ENCODE measurements around the gene ITGB6.

ITGB6 gene

GRCh38 chr2:160242893-160243564, 43.0 kb upstream of the ITGB6 start:
- Histone ChIP-seq H2AFZ (peak overlapping the region; percentile 75), H3K4me3 (ENCODE audit: low read depth, low read length) (no peak overlapping the region), H3K4me2 (ENCODE audit: low read length) (no peak overlapping the region), H3K4me1 (peaks cover 17% of the 10 kb centered on the region), H3K27ac (peak overlapping the region; percentile 77), H3K79me2 (no peaks in the 10 kb centered on the region), H3K27me3 (ENCODE audit: control insufficient read depth, insufficient read depth, low read length) (no peaks in the 10 kb centered on the region), H3K36me3 (ENCODE audit: control insufficient read depth, insufficient read depth, low read length) (no peaks in the 10 kb centered on the region), H3K9me3 (ENCODE audit: control insufficient read depth, low read length) (no peaks in the 10 kb centered on the region), H3K9ac (no peak overlapping the region)
- TF ChIP-seq, protein P1, sequence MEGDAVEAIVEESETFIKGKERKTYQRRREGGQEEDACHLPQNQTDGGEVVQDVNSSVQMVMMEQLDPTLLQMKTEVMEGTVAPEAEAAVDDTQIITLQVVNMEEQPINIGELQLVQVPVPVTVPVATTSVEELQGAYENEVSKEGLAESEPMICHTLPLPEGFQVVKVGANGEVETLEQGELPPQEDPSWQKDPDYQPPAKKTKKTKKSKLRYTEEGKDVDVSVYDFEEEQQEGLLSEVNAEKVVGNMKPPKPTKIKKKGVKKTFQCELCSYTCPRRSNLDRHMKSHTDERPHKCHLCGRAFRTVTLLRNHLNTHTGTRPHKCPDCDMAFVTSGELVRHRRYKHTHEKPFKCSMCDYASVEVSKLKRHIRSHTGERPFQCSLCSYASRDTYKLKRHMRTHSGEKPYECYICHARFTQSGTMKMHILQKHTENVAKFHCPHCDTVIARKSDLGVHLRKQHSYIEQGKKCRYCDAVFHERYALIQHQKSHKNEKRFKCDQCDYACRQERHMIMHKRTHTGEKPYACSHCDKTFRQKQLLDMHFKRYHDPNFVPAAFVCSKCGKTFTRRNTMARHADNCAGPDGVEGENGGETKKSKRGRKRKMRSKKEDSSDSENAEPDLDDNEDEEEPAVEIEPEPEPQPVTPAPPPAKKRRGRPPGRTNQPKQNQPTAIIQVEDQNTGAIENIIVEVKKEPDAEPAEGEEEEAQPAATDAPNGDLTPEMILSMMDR (IDR thresholded peaks at IDR 0.05) = no peak

- peaks cover 17% of the 10 kb centered on the region for H3K4me1 ChIP-seq
- no peak overlapping the region for H3K4me3 ChIP-seq (ENCODE audit: low read depth, low read length)
- H3K9ac ChIP-seq = no peak overlapping the region
- H2AFZ ChIP-seq = peak overlapping the region; percentile 1
- TF ChIP-seq, protein P1 (IDR thresholded peaks at IDR 0.05) = no peak
- H3K9me3 ChIP-seq (ENCODE audit: control insufficient read depth, low read length) = no peaks in the 10 kb centered on the region
- H3K27me3 ChIP-seq (ENCODE audit: control insufficient read depth, insufficient read depth, low read length) = no peaks in the 10 kb centered on the region
- H3K79me2 ChIP-seq = no peaks in the 10 kb centered on the region
- no peaks in the 10 kb centered on the region for H3K36me3 ChIP-seq (ENCODE audit: control insufficient read depth, insufficient read depth, low read length)
- H3K4me2 ChIP-seq (ENCODE audit: low read length) = no peak overlapping the region
- peak overlapping the region; percentile 77 for H3K27ac ChIP-seq
These were observed 41.4 kb upstream of the ITGB6 start for GRCh38 chr2:160241251-160242137.

- Histone ChIP-seq H3K4me3 (ENCODE audit: low read depth, low read length) (no peak overlapping the region), H3K27me3 (ENCODE audit: control insufficient read depth, insufficient read depth, low read length) (no peaks in the 10 kb centered on the region), H3K4me1 (peaks cover 17% of the 10 kb centered on the region), H3K36me3 (ENCODE audit: control insufficient read depth, insufficient read depth, low read length) (no peaks in the 10 kb centered on the region), H3K79me2 (no peaks in the 10 kb centered on the region), H3K9me3 (ENCODE audit: control insufficient read depth, low read length) (no peaks in the 10 kb centered on the region), H3K9ac (no peak overlapping the region), H3K27ac (no peak overlapping the region), H2AFZ (no peak overlapping the region), H3K4me2 (ENCODE audit: low read length) (no peak overlapping the region)
- TF ChIP-seq, protein P1 (IDR thresholded peaks at IDR 0.05) = no peak
These were observed 39.4 kb upstream of the ITGB6 start for GRCh38 chr2:160239436-160239835.

GRCh38 chr2:160238392-160238791, 38.3 kb upstream of the ITGB6 start:
- no peak overlapping the region for H2AFZ ChIP-seq
- H3K4me2 ChIP-seq (ENCODE audit: low read length) = no peak overlapping the region
- no peak overlapping the region for H3K9ac ChIP-seq
- H3K27me3 ChIP-seq (ENCODE audit: control insufficient read depth, insufficient read depth, low read length) = no peaks in the 10 kb centered on the region
- TF ChIP-seq, protein P1 (IDR thresholded peaks at IDR 0.05) = no peak
- no peaks in the 10 kb centered on the region for H3K79me2 ChIP-seq
- H3K36me3 ChIP-seq (ENCODE audit: control insufficient read depth, insufficient read depth, low read length) = no peaks in the 10 kb centered on the region
- no peak overlapping the region for H3K27ac ChIP-seq
- peaks cover 15% of the 10 kb centered on the region for H3K4me1 ChIP-seq
- H3K9me3 ChIP-seq (ENCODE audit: control insufficient read depth, low read length) = no peaks in the 10 kb centered on the region
- no peak overlapping the region for H3K4me3 ChIP-seq (ENCODE audit: low read depth, low read length)

Measured in parathyroid adenoma (tissue), 2 donors.